ENCODE results near the gene CRIP1.

CRIP1 gene

DNA sequence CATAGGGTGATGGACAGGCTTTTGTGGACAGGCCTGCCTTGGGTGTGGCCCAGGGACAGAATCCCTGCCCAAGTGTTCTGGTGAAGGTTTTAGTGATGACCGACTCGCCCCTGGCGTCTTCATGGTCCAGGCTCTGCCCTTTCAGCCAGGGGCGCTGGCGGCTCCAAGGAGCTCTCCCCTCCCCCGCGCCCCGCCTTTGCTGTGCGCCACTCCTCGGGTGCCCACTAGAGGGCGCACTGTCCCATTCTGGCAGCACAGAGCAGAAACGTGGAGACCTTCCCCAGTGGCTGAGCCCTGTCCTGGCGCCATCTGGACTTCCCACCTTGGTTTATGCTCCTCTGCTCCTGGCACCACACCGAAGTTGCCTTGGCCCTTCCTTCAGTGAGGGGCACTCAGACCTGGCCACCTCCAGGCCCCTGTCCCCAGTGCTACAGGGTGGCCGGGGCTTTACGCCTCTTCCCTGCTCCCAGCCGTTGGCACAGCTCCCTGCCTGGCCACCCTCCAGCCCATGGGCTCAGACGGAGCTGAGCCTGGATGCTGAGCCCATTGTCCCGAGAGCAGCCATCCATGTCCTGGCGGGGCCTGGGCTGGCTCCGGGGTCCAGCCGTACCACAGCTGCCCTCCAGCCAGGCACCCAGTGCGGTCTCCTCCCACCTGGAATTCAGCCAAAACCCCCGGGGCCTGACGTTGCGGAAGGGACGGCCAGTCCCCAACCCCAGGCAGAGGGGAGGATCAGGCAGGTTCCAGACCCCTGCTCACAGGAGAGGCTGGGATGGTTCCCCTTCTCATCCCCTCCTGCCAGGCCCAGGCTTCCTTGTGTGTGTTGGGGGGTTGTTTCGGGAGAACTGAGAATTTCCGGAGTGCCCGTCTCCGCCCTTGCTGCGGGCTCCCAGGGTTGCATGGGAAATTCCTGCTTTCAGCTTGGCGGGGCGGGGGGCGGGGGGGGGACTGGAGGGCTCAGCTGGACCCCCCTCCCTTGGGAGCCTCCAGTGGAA is 5.6 kb upstream of the CRIP1 start:
- peak; percentile 87 for DNase-seq (ENCODE audit: low spot score)

DNA sequence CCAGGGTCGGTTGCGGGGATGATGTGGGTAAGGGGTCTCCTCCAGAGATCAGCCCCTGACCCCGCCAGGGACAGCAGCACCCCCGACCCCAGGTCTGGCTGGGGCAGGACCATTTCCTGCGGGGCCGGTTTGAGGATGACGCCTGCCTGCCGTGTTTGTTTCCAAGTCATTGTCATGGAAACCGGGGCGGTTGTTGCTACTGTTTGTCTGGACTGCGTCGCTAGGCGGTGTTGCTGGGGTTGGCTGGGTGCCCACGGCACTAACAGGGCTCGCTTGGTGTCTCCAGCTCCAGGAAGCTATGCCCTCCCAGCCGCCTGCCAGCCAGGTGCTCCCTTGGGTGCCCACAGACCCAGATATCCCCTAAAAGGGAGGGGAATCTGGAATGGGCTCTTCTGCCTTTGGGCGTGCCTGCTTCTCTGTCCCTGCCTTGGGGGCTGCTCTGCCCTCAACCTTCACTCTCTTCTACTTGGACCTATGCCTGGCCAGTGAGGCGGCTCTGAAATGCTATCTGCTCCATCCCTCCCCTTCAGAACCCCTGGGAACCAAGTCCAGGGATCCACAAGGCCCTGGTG is 4.7 kb upstream of the CRIP1 start:
- peak; percentile 92 for DNase-seq (ENCODE audit: low spot score)

DNA sequence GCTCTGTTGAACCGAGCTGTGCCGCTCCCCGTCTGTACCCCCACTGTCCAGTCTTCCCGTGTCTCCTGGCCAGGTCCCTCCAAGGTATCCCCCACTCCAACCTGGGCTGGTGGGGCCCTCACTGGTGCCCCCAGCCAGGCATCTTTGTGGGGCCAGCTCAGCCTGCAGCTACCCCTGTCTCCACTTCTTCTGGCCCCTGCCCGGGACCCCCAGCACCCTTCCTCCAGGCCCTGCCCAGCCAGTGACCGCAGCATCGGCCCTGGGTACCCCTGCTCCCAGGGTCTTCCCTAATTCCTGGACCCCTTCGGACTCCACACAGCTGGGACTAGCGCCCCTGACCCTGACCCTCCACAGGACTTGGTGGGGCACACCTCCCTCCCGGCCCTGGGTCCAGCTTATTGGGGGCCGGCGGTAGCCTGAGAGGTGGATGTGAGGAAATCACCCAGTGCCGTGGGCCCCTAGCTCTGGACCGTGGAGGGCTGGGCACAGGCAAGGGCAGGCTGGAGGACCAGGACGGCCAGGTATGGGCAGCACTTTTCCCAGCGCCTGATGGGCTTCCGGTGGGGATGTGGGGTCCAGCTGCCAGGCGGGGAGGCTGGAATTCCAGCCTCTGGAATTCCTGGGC is 4.1 kb upstream of the CRIP1 start:
- DNase-seq (ENCODE audit: low spot score), result no peak

DNA sequence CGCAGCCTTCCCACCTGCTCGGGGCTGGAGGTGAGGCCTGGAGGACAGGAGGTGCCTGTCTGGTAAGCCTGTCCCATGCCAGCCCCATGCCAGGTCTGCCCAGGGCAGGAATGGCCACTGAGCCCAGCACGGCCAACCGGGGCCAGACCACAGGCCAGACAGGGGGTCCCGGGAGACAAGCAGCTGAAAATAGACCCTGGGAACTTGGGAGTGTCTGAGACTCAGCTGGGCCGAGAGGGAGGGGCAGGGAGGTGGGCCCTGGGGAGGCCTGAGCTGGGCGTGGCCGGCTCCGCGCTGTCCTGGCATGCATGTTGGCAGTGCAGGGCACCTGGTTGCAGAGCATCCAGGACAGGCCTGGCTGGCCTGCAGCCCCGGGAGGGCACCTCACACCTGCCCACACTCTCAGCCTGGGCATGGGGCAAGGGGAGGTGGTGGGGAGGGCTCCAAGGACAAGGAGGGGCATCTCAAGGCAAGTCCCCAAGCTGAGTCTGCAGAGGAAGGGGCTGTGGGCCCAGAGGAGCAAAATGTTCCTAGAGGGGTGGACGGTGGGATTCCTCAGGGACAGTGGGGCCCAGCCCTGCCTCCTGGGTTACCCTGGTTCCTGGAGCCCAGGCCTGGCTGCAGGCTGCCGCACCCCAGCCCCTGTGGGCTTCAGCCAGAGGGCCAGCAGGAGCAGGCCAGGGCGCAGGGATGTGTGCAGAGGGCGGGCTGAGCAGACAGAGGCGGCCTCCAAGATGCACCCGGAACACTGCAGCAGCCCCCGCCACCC is 3.2 kb upstream of the CRIP1 start:
- no peak for DNase-seq (ENCODE audit: low spot score)

DNA sequence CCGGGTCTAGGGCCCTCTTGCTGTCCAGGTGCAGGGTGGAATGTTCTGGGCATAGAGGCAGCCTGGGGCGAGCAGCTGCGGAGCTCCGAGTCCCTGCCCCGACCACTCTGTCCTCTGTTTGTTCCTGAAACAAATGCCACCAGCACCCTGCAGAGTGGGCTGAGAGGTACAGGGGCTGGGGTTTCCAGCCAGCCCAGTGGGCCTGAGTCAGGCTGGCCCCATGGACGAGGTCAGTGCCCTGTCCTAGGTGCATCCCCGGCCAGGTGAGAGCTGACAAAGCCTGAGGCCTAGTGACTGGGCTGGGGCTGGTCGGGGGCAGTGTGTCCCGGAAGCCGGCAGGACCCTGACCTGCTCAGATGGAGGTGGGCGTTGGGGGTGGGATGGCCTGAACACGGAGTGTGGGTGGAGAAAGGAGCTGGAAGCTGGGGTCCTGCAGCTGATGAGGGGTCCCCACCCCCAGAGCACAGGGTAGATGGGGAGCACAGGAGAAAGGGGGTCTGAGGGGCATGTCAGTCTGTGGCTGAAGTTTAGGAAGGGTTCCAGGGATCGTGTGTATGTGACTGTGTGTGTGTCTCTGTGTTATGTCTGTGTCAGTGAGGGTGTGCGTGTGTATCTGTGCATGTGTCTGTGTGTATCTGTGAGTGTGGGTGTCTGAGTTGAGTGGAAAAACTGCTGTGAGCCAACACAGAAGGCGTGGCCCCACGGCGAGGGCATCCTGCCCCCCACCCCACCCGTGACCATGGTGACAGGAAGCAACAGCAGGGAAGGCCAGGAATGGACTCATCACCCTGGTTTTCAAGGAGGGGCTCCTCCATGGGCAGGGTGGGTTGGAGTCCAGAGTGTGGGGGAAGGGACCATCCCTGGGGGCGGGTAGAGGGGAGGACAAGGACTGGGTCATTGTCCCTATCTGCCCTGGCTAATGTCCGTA is 2.4 kb upstream of the CRIP1 start:
- no peak for DNase-seq (ENCODE audit: low spot score)

DNA sequence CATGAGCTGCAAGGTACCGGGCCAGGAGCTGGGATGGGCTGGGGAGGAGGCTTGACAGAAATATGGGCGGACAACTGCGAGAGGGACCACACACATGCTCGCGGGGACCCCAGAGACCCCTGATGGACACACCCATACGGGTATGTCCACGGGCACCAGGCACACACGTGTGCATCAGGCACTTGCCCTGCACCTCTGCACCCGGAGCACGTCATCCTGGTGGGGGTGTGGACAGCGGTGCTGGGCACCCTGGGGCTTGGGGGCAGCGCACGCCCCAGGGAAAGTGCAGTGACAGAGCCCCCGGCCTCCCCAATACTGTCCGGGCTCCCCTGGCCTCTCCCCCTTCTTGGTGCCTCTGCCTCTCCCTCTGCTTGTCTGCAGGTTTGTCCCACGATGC is 1.7 kb upstream of the CRIP1 start:
- no peak for DNase-seq (ENCODE audit: low spot score)

DNA sequence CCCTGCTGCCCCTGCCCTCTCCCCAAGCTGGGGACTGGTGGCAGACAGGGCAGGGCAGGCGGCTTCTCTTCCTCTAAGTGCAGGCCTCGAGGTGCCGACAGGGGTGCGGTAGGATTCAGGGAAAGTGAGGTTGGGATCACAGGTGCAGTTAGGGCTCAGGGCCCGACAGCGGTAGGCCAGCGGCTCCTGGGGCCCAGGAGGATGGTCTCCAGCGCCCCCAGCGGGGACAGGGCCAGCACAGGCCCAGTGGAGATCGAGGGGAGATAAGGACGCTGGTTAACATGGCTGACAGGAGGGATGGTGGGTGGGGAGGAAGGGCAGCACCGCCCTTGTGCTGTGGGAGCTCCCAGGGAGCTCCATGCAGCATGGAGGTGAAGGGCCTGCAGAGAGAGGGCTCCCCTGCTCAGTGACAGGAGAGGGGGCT is 935 bp upstream of the CRIP1 start:
- no peak for DNase-seq (ENCODE audit: low spot score)

DNA sequence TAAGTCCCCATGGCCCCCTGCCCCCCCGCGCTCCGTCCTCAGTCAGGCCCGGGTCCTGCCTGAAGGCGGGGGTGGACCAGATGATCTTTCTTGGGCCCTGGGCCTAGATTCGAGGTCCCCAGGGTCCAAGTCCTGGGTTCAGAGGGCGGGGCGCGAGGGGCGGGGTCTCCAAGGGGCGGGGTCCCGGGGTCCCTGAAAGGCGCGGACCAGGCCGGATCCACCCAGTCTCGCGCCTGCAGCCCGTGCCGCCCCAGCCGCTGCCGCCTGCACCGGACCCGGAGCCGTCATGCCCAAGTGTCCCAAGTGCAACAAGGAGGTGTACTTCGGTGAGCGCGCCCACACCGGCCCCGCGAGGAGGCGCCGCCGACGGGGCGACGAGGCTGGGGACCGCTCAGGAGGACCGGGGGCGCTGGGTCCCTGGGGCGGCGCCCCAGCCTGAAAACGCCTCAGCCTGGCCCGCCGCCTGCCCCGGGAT is 325 bp downstream of the CRIP1 start:
- DNase-seq (ENCODE audit: low spot score), result no peak

DNA sequence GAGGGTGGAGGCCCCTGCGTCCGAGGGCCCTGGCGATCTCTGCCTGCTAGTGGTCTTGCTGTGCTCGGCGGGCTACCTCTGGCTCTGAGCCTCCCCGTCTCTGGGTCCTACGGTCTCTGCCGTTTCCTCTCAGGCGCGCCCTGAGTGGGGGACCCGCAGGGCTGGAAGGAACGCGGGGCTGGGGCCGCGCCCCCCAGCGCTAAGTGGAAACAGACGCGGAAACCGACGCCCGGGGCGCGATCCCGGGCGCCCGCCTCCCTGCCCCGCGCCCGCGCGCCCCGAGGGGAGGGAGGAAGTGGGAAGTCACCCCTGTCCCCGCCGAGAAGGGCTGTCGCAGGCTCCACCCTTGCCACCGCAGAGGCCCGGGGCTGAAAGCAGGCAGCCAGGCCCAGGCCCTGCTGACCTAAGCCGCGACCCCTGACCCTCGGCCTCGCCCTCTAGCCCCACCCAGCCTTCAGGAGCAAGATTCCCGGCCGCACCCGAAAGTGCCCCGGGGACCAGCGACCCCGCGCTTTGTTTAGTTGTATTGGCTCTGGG is 831 bp downstream of the CRIP1 start:
- DNase-seq (ENCODE audit: low spot score), result no peak

DNA sequence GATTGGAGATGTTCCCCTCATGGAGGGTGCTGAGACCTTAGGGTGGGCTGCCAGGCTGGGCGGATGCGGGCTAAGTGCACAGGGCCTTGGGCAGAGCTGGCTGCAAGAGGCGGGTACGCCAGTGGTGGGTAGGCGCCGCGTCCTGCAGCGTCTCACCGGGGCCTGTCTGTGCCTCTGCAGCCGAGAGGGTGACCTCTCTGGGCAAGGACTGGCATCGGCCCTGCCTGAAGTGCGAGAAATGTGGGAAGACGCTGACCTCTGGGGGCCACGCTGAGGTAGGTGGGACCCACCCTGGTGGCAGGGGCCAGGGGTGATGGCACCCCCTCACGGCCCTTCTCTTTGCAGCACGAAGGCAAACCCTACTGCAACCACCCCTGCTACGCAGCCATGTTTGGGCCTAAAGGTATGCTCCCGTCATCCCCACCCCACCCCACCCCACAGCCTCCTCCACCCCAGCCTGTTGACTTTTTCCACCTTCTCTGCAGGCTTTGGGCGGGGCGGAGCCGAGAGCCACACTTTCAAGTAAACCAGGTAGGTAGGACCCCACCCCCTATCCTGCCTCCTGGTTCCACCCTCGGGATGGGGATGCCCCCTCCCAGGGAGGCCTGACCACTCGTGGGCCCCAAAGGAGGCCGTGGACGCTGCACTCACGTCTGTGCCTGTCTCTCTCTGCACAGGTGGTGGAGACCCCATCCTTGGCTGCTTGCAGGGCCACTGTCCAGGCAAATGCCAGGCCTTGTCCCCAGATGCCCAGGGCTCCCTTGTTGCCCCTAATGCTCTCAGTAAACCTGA is 1.5 kb downstream of the CRIP1 start:
- no peak for DNase-seq (ENCODE audit: low spot score)

DNA sequence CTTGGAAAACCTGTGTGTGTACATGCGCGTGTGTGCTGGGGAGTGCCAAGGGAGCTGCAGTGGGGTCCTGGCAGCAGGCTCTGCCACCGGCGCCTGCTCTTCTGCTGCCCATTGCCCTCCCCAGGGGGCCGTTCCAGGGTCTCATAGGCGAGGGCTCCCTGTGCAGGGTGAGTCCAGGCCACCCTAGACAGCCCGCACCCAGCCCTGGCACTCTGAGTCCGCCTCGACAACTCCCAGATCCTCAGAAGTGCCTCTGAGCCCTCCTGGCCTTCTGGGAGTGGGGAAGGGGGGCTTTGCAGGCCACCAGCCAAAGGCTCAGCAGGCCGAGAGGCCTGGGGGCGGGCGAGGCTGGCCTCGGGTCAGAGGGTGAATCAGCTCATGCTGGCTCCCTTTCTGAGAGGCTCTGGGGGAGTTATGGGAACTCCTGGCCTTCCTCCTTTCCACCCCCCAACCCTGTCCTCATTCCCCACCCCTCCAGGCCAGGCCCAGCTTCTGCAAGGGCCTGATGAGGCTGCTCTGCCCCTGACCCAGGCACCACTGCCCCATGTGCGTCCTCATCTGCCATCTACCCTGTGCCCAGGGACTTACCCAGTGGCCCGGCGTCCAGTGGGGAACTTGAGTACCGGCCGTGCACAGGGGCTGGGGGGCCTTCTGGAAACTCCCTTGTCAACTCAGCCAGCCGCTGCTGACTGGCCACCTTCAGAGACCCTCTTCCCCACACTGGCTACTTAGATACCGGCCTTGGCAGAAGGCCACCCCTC is 2.3 kb downstream of the CRIP1 start:
- DNase-seq (ENCODE audit: low spot score), result no peak

DNA sequence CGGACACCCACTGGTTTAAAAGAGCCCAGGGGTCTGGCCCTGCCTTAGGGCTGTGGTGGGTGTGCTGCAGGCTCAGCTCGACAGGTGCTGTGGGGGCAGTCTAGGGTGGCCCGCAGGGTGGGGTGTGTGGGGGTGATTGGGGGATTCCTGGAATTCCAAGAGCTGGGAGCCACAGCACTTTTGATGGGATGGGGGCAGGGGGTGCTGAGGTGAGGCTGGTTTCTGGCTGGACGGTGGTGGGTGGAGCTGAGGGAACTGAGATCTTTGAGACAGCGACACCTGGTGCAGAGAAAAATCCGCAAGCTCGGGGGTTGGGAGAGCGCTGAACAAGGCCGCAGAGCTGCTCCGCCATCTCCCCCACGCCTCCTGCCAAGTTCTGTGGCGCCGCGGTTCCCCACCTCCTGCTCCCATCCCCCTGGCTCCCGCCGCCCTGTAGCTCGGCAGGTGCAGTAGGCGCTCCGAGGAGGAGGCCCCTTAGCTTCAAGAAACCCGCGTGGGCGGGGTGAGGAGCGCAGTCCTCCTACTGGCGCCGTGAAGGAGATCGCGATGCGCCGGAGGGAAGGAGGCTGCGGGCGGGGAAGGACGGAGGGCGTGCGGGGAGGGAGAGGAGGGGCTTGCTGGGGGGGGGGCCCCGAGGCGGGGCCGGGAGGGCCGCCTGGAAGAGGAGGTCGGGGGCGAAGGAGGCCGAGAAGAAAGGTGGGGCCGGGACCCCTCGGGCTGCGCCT is 3.0 kb downstream of the CRIP1 start:
- peak; percentile 85 for DNase-seq (ENCODE audit: low spot score)

DNA sequence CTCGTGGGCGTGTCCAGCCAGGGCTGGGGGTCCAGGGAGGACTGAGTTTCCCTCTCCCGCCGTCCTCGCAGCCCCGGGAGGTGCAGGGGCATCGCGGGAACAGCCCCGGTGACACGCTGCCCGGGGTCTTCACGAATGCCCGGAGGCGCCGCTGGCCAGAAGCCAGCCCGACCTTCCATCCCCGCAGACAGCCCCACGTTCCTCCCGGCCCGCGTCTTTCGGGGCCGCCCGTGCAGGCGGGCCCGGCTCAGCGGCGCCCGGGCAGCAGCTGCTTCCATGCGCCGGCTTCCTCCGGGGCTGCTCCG is 3.5 kb downstream of the CRIP1 start:
- DNase-seq (ENCODE audit: low spot score), result no peak

DNA sequence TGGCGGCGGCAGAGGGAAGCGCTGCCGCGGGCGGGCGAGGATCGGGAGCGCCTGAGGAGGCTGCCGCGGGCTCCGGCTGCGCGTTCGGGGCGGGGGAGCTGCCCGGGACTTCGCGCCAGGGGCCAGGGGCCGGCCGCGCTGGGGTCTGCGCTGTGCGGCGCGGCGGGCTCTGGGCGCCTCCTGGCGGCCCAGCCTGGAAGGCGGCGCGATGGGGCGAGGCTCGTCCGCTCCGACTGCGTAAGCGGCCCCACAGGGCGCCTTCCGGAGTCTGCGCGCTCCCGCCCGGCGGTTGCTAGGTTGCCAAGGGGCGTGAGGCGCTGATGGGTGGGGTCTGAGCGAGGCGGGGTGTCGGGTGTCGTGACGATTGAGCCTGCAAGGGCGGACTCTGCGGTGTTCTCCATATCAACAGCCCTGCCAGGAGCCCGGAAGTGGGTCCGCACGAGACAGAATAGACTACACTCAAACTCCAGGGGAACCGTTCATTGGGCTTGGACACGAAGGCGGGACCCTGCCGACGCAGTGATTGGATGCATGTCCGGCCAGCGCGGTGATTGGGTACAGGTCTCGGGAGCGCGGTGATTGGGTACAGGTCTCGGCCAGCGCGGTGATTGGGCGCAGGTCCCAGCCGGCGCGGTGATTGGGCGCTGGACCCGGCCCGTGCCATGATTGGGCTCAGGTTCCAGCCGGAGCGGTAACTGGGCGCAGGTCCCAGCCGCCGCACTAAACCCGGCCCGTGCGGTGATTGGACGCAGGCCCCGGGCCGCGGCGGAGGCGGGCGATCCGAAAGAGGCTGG is 4.1 kb downstream of the CRIP1 start, which contains the start of gene TEDC1:
TEDC1 (plus strand) TSS at position 675 of the 794 bp plus-strand sequence. CDS start 130 bp downstream, outside the sequence.
- peak; percentile 100 for DNase-seq (ENCODE audit: low spot score)

DNA sequence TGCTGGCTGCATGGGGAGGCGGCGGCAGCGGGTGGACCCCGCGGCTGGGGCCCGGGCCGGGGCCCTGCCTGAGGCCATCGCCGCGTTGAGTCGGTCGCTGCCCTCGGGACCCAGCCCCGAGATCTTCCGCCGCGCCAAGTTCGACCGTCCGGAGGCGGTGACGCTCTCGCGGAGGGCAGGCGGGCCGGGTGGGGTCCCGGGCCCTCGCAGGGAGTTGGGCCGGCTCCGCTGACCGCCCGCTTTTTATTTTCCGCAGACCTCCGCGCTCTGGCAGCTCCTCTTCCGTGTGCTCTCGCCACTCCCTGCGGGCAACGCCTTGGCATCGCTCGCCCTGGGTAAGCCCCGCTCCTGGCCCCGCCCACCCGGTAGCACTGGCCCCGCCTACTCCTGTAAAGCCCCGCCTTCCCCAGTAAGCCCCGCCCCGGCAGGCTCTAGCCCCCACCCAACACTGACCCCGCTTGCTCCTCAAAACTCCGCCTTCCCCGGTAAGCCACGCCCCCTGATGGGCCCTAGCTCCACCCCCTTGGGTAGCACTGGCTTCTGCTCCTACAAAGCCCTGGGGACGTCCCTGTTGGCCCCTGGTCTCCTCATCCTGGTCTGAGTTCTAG is 4.8 kb downstream of the CRIP1 start:
- peak; percentile 51 for DNase-seq (ENCODE audit: low spot score)

DNA sequence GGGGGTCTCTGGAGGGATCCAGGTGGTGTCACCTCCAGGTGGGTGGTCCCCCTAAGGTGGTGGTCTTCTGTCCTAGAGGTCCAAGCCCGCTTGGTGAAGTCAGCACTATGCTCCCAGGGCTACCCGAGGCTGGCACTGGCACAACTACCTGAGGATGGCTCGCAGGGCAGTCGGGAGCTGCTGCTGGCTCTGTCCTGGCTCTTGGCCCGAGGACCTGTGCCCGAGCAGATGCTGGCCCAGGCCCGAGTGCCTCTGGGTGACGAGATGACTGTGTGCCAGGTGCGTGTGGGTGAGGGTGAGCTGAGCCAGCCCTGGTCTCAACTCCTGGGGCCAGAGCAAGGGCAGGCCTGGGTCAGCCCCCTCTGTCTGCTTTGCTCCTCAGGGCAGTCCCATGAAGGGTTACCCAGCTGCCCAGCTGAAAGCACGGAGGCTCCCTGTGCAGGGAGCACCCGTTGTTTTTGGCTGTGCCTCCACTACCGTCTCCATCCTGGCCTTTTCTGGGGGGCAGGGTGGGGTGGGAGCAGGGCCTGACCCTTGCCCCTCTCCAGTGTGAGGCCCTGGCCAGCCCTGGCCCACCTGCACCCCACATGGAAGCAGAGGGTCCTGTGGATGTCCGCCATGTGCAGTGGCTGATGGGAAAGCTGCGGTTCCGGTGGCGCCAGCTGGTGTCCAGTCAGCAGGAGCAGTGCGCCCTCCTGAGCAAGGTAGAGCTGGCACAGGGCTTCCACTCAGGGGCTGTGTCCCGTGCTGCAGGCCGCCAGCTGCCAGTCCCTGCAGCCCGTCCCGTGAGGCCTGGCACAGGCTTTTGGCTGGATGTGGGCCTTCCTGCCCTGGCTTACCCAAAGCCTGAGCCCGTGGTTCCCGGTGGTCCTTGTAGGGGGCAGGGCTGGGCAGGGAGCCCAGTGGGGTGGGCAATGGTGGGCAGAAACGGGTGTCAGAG is 5.6 kb downstream of the CRIP1 start:
- no peak for DNase-seq (ENCODE audit: low spot score)
